T-helper 1 cell treated with Interleukin-12 subunit alpha and Interleukin-12 subunit beta and Interleukin-4 antibody, amounts not matched to agents 30 μg/mL and 1 μg/mL, for 36 hours (primary cell): ENCODE data around the gene IRF6.

Experiments
- H3K27ac Mint-ChIP-seq: one replicate; pipeline ENCODE4 v1.8.0; 2021; ENCODE audit warnings: mild to moderate bottlenecking, mixed read lengths
- H3K27me3 Mint-ChIP-seq: one replicate; pipeline ENCODE4 v1.8.0; 2021; ENCODE audit warnings: low read depth, mixed read lengths
- H3K36me3 Mint-ChIP-seq: one replicate; pipeline ENCODE4 v1.8.0; 2021; ENCODE audit warnings: low read depth, mixed read lengths
- H3K4me1 Mint-ChIP-seq: one replicate; pipeline ENCODE4 v1.8.0; 2021; ENCODE audit warnings: low read depth, mixed read lengths
- H3K4me3 Mint-ChIP-seq: one replicate; pipeline ENCODE4 v1.8.0; 2021; ENCODE audit warnings: mild to moderate bottlenecking, moderate library complexity, mixed read lengths
- H3K9me3 Mint-ChIP-seq: one replicate; pipeline ENCODE4 v1.8.0; 2021; ENCODE audit warnings: mixed read lengths

IRF6 gene

DNA sequence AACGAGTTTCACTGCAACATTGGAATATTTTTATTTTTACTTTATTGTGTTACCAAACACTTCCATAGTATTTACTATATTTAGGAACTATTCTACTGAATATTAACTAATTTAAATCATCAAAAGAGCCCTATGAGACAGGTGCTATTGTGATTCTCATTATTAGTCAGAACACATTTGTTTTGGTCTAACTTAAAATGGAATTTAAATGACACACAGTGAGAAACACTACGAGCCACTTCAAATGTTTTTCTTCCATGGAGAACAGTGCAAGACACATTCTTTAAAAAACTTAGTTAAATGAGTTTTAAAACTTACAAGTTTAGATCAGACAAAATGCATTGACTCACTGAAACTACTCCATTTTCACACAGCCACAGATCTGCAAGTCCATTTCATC lies 56.7 kb downstream of the IRF6 start:
- peak overlapping the region; percentile 84 for H3K27ac Mint-ChIP-seq
- peaks cover 62% of the 10 kb centered on the region for H3K4me1 Mint-ChIP-seq
- H3K36me3 Mint-ChIP-seq = peaks cover 5% of the 10 kb centered on the region
- H3K27me3 Mint-ChIP-seq = no peaks in the 10 kb centered on the region
- no peaks in the 10 kb centered on the region for H3K9me3 Mint-ChIP-seq
- peak overlapping the region; percentile 46 for H3K4me3 Mint-ChIP-seq

DNA sequence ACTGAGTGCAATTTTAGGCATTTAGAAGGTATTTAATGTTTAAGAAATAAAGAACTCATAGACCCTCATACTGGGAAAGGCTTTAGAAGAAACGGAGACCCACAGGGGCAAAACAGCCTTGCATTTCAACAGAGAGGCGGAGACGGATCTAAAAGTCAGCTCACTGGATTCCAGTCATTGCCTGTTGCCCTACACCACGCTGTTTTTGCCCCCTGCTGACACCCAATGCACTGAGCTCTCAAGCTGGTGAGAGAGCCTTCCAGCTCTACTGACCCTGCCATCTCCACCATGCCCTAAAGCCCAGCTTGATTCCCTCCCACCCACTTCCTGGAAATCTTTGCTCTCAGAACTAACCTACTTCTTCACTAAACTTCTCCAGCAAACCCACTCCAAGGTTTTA lies 57.3 kb downstream of the IRF6 start:
- Mint-ChIP-seq H3K27me3 (no peaks in the 10 kb centered on the region), H3K9me3 (no peaks in the 10 kb centered on the region), H3K36me3 (peaks cover 5% of the 10 kb centered on the region), H3K4me3 (peak overlapping the region; percentile 83), H3K4me1 (peaks cover 58% of the 10 kb centered on the region), H3K27ac (peak overlapping the region; percentile 96)

DNA sequence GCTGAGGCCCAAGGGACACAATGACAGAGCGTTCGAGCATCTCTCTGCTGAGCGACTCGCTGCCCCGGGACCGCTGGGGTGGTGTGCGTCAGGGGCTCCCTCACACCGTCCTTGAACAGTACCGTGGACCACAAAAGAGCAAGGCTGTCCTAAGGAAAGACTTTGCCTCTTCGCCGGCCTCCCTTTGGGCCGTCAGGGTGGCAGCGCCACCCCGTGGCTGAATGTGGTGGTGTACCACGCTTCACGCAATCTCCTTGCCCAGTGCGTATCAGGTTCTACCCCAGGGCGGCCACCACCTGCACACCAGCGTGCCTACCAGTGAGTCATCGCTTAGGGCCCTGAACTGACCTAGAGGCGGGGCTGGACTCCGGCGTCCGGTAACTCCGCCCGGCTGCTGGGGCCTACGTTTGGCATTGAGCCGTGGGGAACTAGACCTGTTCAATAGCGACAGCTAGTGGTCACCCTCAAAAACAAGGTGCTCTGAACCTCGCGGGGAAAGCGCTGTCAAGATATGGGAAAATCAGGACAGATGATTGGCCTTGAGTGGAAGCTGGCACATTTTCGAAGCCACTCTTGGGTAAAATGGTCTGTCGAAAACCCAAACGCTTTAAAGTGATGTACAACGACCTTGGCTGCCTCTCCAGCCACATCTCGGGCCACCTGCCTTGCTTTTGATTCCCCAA lies 58.2 kb downstream of the IRF6 start:
- H3K36me3 Mint-ChIP-seq = peaks cover 5% of the 10 kb centered on the region
- H3K4me3 Mint-ChIP-seq = peak overlapping the region; percentile 83
- H3K9me3 Mint-ChIP-seq = no peaks in the 10 kb centered on the region
- peaks cover 58% of the 10 kb centered on the region for H3K4me1 Mint-ChIP-seq
- H3K27me3 Mint-ChIP-seq = no peaks in the 10 kb centered on the region
- peak overlapping the region; percentile 96 for H3K27ac Mint-ChIP-seq

DNA sequence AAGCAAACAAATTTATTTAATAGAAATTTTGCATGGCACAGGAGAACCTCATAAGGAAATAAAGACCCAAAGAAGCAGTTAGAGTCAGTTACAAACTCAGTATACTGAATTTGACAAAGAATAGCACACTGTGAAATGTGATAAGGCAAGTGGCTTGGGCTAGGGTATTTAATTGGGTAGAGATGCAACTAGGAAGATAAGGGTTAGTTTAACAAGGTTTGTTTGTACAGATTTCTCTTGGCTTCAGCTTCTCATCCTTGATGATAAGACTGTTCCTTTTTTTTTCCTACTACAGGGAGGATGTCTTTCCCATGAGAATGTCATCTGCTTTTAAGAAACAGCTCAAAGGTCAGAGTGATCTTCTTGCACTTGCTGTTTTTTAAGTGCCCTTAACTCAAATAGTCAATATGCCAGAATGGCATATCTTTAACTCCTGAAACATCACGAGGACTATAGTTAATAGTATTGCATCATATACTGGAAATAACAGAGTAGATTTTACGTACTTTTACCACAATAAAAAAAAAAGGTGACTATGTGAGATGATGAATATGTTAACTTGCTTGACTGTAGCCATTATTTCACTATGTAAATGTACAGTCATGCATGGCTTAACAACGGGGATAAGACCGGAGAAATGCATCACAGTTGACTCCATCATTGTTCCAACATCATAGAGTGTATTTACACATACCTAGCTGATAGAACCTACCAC lies 59.3 kb downstream of the IRF6 start:
- Mint-ChIP-seq H3K27ac (no peak overlapping the region), H3K4me1 (peaks cover 57% of the 10 kb centered on the region), H3K36me3 (no peaks in the 10 kb centered on the region), H3K4me3 (no peak overlapping the region), H3K9me3 (no peaks in the 10 kb centered on the region), H3K27me3 (no peaks in the 10 kb centered on the region)

DNA sequence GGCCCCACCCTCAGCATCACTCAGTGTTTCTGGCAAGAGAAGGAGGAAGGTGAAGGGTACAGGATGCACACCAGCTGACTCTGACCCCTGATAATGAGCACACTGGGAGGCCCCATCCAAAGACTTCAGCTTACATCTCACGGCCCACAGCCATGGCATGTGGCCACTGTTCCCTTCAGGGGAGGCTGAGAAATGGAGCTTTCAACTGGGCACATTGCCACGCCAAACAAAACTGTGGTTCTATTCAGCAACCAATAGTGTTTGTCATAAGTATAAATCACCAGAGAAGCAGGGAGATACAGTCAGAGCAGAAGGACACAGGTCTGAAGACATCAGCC lies 62.8 kb downstream of the IRF6 start:
- Mint-ChIP-seq H3K4me3 (no peak overlapping the region), H3K27ac (peak overlapping the region; percentile 24), H3K9me3 (no peaks in the 10 kb centered on the region)

DNA sequence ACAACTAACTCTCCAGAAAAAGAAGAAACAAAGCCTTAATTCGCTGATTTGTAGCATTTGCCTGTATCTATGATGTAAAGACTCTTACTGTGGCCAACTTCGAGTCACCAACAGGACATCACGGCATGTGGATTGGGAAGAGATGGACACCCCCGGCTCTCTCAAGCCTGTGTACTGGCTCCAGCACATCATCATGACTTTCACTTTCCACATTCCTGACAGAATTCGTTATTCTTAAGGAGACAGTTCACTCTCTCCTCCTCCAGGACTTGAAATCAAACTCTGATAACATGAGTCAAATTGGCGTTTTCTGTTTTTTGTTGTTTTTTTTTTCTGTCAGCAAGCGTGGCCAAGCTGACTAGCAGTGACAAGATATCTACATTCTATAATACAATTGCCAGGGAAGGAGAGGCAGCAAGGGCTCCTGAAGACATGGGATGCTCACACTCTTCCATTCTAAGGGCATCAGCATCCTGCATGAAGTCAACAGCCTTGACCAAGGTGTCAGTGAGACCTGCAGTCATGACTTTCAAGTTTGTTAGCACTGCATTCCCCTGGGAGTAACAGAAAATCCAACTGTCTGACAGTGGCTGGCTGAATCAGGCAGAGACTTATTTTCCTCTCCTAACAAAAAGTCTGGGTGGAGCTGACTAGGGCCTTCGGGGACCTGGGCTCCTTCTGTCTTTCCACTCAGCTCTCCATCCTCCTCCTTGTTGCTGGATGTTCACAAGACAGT lies 63.4 kb downstream of the IRF6 start:
- Mint-ChIP-seq H3K27ac (peak overlapping the region; percentile 24), H3K27me3 (no peaks in the 10 kb centered on the region), H3K4me1 (peaks cover 30% of the 10 kb centered on the region), H3K4me3 (no peak overlapping the region), H3K9me3 (no peaks in the 10 kb centered on the region), H3K36me3 (peaks cover 2% of the 10 kb centered on the region)

More for the DNA sequence above, 62.8 kb downstream of the IRF6 start:
- Mint-ChIP-seq H3K4me1 (peaks cover 36% of the 10 kb centered on the region), H3K27me3 (no peaks in the 10 kb centered on the region), H3K36me3 (no peaks in the 10 kb centered on the region)

DNA sequence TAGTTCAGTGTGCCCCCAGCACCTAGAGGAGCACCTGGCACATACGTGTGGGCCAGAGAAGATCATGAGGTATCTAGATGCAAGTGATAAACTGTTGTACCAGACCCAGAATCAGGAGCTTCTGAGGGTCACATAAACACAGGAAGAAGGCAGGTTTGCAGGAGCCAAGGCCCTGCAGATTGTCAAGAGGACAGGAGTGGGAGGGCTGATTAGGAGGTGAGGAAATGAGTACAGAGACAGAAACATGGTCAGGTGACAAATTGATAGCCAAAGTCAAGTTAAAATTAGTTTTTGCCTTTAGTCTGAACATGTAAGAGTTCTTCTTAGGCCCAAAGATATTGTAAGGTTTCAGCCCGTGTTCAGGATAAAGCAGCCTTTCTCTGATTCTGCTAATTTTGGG lies 64.1 kb downstream of the IRF6 start:
- Mint-ChIP-seq H3K36me3 (peaks cover 2% of the 10 kb centered on the region), H3K9me3 (no peaks in the 10 kb centered on the region), H3K27me3 (no peaks in the 10 kb centered on the region), H3K4me1 (peaks cover 25% of the 10 kb centered on the region), H3K27ac (no peak overlapping the region), H3K4me3 (no peak overlapping the region)

DNA sequence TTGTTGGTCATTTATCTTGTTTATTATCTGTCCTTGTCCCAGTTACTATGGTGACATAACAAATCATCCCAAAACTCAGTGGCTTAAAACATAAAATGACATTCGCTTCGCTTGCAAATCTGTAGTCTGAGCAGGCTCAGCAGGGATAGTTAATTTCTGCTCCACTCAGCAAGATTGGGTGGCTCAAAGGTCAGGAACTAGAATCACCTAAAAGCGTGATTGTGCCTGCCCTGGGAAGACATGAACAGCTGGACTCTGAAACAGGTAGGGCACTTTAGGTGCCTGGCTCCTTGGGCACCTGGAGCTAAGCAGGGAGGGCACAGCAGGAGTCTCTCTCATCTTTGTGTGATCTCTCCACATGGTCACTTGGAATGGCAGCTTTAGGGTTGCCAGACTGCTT lies 64.7 kb downstream of the IRF6 start:
- H3K27ac Mint-ChIP-seq = no peak overlapping the region
- peaks cover 25% of the 10 kb centered on the region for H3K4me1 Mint-ChIP-seq
- H3K36me3 Mint-ChIP-seq = peaks cover 5% of the 10 kb centered on the region
- no peaks in the 10 kb centered on the region for H3K9me3 Mint-ChIP-seq
- no peaks in the 10 kb centered on the region for H3K27me3 Mint-ChIP-seq
- H3K4me3 Mint-ChIP-seq = no peak overlapping the region

DNA sequence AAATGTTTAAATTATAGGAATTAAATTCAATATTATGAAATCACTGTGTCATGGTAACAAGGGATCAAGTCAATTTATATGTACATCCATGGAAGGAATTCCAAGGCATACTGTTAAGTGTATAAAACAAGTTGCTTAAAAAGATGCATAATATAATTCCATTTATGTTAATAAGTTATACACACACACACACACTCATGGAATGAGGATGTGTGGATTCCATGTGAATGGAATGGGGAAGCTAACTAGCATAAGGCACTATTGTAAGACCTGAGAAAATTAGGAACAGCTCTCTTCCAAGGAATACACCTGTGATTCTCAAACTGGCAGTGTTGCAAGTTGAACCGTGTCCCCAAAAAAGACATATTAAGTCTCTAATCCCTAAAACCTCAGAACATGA lies 67.7 kb downstream of the IRF6 start:
- Mint-ChIP-seq H3K27me3 (no peaks in the 10 kb centered on the region), H3K36me3 (peaks cover 14% of the 10 kb centered on the region), H3K9me3 (no peaks in the 10 kb centered on the region), H3K4me3 (no peak overlapping the region), H3K4me1 (peaks cover 30% of the 10 kb centered on the region), H3K27ac (no peak overlapping the region)

DNA sequence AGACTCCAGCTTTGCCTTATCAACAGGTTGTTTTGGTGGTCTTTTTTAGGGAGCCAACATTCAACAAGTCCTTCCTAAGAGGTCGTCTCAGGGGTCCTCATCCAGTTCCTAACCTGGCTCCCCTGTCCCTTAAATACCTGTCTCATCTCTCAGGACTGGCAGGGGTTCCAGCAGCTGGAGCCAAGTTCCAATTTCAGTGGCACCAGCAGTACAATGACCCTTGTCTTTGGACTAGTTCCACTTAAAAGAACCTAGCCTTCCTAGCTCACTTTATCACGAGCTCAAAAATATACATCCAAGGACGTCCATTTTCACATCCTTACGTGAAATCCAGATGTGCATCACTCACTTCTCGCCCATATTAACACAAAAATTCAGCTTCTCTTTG lies 68.8 kb downstream of the IRF6 start:
- Mint-ChIP-seq H3K4me3 (no peak overlapping the region), H3K9me3 (no peaks in the 10 kb centered on the region), H3K36me3 (peaks cover 20% of the 10 kb centered on the region), H3K27ac (no peak overlapping the region), H3K27me3 (no peaks in the 10 kb centered on the region), H3K4me1 (peaks cover 27% of the 10 kb centered on the region)

DNA sequence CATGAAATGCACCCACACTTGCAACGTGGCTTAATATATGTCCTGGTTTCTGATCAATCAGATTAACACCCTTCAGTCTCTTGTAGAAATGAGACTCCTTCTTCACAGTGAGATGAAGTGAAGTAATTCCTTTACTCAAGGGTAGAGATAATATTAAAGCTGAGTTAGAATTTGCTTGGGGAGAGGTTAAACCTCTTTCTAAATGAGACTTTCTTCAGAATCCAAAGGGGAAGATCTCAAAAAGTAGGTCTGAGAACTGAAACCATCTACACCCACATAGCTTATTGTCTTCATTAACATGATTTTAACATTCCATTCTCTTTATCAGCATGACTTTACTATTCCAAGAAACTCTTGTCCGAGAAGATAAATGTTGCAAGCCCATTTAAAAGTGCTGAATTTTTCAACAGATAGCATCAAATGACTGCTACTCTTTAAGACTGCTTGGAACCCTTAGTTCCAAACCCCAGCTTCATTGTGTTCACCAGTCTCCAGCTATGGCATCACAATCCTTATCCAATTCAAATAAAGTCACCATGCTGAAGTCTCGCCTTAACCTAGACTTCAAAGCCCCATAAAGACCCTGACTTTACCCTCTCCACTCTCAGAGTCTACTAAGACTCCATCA lies 69.3 kb downstream of the IRF6 start:
- Mint-ChIP-seq H3K4me3 (no peak overlapping the region), H3K4me1 (peaks cover 22% of the 10 kb centered on the region), H3K36me3 (peaks cover 20% of the 10 kb centered on the region), H3K27me3 (no peaks in the 10 kb centered on the region), H3K27ac (no peak overlapping the region), H3K9me3 (no peaks in the 10 kb centered on the region)
